NCI-H526 treated with DMSO at 0.1 percent for 48 hours (cell line): Measurements from ENCODE around the gene REEP2.
A peak's percentile ranks its signal among the peaks of the same experiment; 100 is the strongest.
"Not testable (repeated sequence)": the region's sequence is repeated elsewhere in the genome, so short reads cannot be mapped to it uniquely, and the experiment has no call there.

Source experiments
- DNase-seq: peaks from one replicate; lab custom pipeline; 2025; lab: John Stamatoyannopoulos, UW

Gene REEP2

GRCh38 chr5:138466125-138466899 lies 27.5 kb downstream of the REEP2 start:
- DNase-seq = peak; percentile 18

GRCh38 chr5:138466900-138467710 lies 28.2 kb downstream of the REEP2 start:
- no peak for DNase-seq

- DNase-seq = no peak
These were observed 28.9 kb downstream of the REEP2 start for GRCh38 chr5:138467711-138468132.

- no peak for DNase-seq
These were observed 29.5 kb downstream of the REEP2 start for GRCh38 chr5:138468133-138468965.

GRCh38 chr5:138468966-138469539 lies 30.2 kb downstream of the REEP2 start:
- no peak for DNase-seq

GRCh38 chr5:138469540-138470321 lies 30.9 kb downstream of the REEP2 start:
- no peak for DNase-seq

GRCh38 chr5:138470322-138471051 lies 31.6 kb downstream of the REEP2 start:
- no peak for DNase-seq

- no peak for DNase-seq
These were observed 32.1 kb downstream of the REEP2 start for GRCh38 chr5:138471052-138471361.

- DNase-seq = no peak
These were observed 33.5 kb downstream of the REEP2 start for GRCh38 chr5:138472353-138472752.

- not testable (repeated sequence) for DNase-seq
These were observed 34.3 kb downstream of the REEP2 start for GRCh38 chr5:138473151-138473550.

GRCh38 chr5:138476918-138477317 lies 38.1 kb downstream of the REEP2 start:
- DNase-seq = peak; percentile 74

GRCh38 chr5:138482638-138483037 lies 43.8 kb downstream of the REEP2 start:
- no peak for DNase-seq

- no peak for DNase-seq
These were observed 49.7 kb downstream of the REEP2 start for GRCh38 chr5:138488481-138488945.

GRCh38 chr5:138489683-138490061 lies 50.8 kb downstream of the REEP2 start:
- no peak for DNase-seq

- DNase-seq = no peak
These were observed 51.9 kb downstream of the REEP2 start for GRCh38 chr5:138490648-138491283.

GRCh38 chr5:138491284-138491648 lies 52.4 kb downstream of the REEP2 start:
- no peak for DNase-seq

GRCh38 chr5:138491669-138492559 lies 53.1 kb downstream of the REEP2 start:
- peak; percentile 80 for DNase-seq

GRCh38 chr5:138492560-138493045 lies 53.7 kb downstream of the REEP2 start:
- no peak for DNase-seq

GRCh38 chr5:138495351-138495750 lies 56.5 kb downstream of the REEP2 start:
- DNase-seq = no peak
